Spleen (tissue), 7 donors: ENCODE data around the gene PLVAP.

Source experiments
- CTCF ChIP-seq, 11 experiments: fragments of 200-600 bp in 7 of 11; fragments of 450-650 bp in 4 of 11; sonication (generic) in 4 of 11; IDR thresholded peaks in 8 of 11; conservative IDR thresholded peaks in 3 of 11; 1 replicate in 7 of 11; 2 replicates in 4 of 11; pipeline versions ENCODE4 v1.4.0 to v1.8.0; 2016 to 2021; ENCODE audit warnings: antibody characterized with exemption in 11 of 11, inconsistent platforms in 4 of 11, mild to moderate bottlenecking in 1 of 11
- POLR2A ChIP-seq, 3 donors: fragments of 450-650 bp; IDR thresholded peaks; one replicate each; pipeline ENCODE4 v1.5.1; 2017; ENCODE audit warnings: antibody characterized with exemption in 3 of 3, mild to moderate bottlenecking in 1 of 3
- donor health status: DM: no; HTN: no; CAD: no; lungs with moderate emphysema.
- donor health status: DM: no; HTN: no; CAD: no.
- donor health status: DM: no; HTN: no; CAD: no.

- TF ChIP-seq CTCF (IDR thresholded peaks at IDR 0.05 in 8 of 11, conservative IDR thresholded peaks at IDR 0.05 in 3 of 11) (no peak), POLR2A (IDR thresholded peaks at IDR 0.05) (no peak)
Observed at GRCh38 chr19:17338433-17339078, 38.6 kb downstream of the PLVAP start.
